ENCODE results near the gene TMEM254. TPM values are rescaled to one million over a fixed set of nuclear protein-coding genes. Genes with fewer than 3 reads are reported as not detected.

Gene TMEM254
- total RNA-seq, 2 experiments from 2014 or later, result 11.6 to 12.3 TPM

DNA sequence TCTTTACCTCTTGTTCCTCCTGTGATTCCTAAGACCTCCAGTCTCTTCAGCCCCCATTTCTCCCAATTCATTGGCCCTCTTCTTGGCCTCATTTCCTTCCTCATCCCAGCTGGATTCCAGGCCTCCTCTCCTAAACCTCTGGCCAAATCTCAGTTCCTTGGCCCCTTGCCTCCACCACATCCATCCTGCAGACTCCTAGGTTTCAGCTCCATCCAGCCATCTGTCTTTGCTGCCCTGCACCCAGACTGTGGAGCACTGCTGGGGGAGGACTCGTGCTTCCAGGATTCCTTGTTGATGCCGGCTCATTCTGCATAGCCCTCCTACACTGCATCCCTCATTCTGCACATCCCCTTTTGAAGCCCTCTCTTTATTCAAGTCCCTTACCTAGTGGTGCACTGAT, 60.8 kb downstream of the TMEM254 start:
- POLR2A ChIA-PET, result no interaction called here
- DNase-seq, result no peak
- peaks cover 18% of the 10 kb centered on the region for H3K27me3 Mint-ChIP-seq
- H3K9me3 Mint-ChIP-seq, result no peaks in the 10 kb centered on the region
- no peak overlapping the region for H3K4me3 Mint-ChIP-seq
- peaks cover 3% of the 10 kb centered on the region for H3K4me1 Mint-ChIP-seq (ENCODE audit: low read depth)
- H3K27ac Mint-ChIP-seq, result no peak overlapping the region
- no peaks in the 10 kb centered on the region for H3K36me3 Mint-ChIP-seq
- CTCF ChIA-PET, result interaction anchor here (0.9 to 1.8 kb wide), 3 partner anchors 83 to 95 kb away, joined by 3 to 7 read pairs (median 3); no protein-coding TSS in a partner anchor
- intact Hi-C loops (cut with micrococcal nuclease), result no loop called here

DNA sequence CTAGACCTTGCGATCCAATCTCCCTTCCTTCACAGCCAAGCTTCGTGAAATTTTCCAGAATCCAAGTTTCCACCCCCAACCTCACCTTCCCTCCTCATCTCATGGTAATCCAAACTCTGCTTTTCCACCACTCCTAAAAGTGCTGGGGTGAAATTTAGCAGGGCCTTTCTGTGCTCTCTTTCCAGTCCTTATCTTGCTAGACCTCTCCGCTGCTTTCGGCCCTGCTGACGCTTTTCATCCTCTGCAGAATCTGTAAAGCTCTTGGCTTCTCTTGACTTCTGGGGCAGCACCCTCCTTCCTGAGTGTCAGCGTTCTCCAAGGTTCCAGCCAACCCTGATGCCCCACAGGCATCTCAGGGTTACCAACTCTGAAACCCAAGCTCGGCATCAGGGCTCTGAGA, 61.8 kb downstream of the TMEM254 start:
- H3K9me3 Mint-ChIP-seq, result no peaks in the 10 kb centered on the region
- H3K36me3 Mint-ChIP-seq, result no peaks in the 10 kb centered on the region
- ChIA-PET POLR2A (interaction anchor here (0.7 kb wide), 1 partner anchor 220 kb away, joined by 7 read pairs; no protein-coding TSS in a partner anchor), CTCF (interaction anchor here (1.2 to 8.9 kb wide), 2 partner anchors 80 to 96 kb away, joined by 3 to 184 read pairs; no protein-coding TSS in a partner anchor)
- H3K4me3 Mint-ChIP-seq, result no peak overlapping the region
- intact Hi-C loops (cut with micrococcal nuclease), result loop anchor here (10.0 kb wide), 2 partner anchors 65 to 645 kb away; partner anchors contain the start of gene ANXA11
- H3K27ac Mint-ChIP-seq, result no peak overlapping the region
- DNase-seq, result no peak
- H3K27me3 Mint-ChIP-seq, result peaks cover 15% of the 10 kb centered on the region
- peaks cover 12% of the 10 kb centered on the region for H3K4me1 Mint-ChIP-seq (ENCODE audit: low read depth)

- intact Hi-C loops (cut with micrococcal nuclease), result loop anchor here (10.0 kb wide), 2 partner anchors 63 to 647 kb away; partner anchors contain the start of gene ANXA11
- no peak for DNase-seq
- Mint-ChIP-seq H3K36me3 (no peaks in the 10 kb centered on the region), H3K27me3 (peaks cover 15% of the 10 kb centered on the region), H3K4me1 (ENCODE audit: low read depth) (peaks cover 18% of the 10 kb centered on the region), H3K4me3 (no peak overlapping the region), H3K27ac (no peak overlapping the region), H3K9me3 (no peaks in the 10 kb centered on the region)
- POLR2A ChIA-PET, result no interaction called here
- CTCF ChIA-PET, result interaction anchor here (0.6 to 8.9 kb wide), 3 partner anchors 78 to 776 kb away, joined by 3 to 184 read pairs (median 9); no protein-coding TSS in a partner anchor
These were observed 63.4 kb downstream of the TMEM254 start for GRCh38 chr10:80141696-80142460.

Other genes starting within 250 kb of the TMEM254 start
- gene SFTPD, start 129.6 kb upstream of the TMEM254 start, total RNA-seq, result under 1 TPM in 1 of 2 experiments, not detected in 1; 0.33 TPM
- gene PLAC9, start 54.1 kb downstream of the TMEM254 start, total RNA-seq, result not detected
- 100 to 1,000 TPM; 237 to 242 TPM for gene ANXA11, start 126.9 kb downstream of the TMEM254 start, total RNA-seq
- gene MAT1A, start 211.0 kb downstream of the TMEM254 start, total RNA-seq, result not detected